GM12872 (cell line): Measurements from ENCODE around the gene PARVA.

Source experiments
- TF ChIP-seq, protein P1 (sequence below): IDR thresholded peaks from 3 replicates; pipeline ENCODE4 v1.5.1; 2011; ENCODE audit warnings: low read depth, mild to moderate bottlenecking, low read length, moderate library complexity; ENCODE audit not compliant: insufficient read depth

PARVA gene

DNA sequence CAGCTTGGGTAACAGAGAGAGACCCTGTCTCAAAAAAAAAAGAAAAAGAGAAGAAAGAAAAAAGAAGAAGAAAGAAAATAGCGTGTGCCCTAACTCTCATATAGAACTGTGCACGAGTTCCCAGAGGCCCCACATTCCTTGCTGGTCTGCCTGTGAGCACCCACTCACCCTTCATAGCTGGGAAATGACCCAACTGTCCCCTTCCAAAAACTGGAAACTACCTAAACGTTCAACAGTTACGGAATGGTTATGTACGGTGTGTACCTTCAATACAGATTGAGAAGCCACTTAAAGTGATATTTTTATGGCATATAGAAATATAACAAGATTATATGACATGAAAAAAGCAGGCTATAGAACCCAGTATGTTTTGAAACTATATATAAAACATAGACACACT lies 82.0 kb downstream of the PARVA start:
- TF ChIP-seq, protein P1, sequence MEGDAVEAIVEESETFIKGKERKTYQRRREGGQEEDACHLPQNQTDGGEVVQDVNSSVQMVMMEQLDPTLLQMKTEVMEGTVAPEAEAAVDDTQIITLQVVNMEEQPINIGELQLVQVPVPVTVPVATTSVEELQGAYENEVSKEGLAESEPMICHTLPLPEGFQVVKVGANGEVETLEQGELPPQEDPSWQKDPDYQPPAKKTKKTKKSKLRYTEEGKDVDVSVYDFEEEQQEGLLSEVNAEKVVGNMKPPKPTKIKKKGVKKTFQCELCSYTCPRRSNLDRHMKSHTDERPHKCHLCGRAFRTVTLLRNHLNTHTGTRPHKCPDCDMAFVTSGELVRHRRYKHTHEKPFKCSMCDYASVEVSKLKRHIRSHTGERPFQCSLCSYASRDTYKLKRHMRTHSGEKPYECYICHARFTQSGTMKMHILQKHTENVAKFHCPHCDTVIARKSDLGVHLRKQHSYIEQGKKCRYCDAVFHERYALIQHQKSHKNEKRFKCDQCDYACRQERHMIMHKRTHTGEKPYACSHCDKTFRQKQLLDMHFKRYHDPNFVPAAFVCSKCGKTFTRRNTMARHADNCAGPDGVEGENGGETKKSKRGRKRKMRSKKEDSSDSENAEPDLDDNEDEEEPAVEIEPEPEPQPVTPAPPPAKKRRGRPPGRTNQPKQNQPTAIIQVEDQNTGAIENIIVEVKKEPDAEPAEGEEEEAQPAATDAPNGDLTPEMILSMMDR: no peak

DNA sequence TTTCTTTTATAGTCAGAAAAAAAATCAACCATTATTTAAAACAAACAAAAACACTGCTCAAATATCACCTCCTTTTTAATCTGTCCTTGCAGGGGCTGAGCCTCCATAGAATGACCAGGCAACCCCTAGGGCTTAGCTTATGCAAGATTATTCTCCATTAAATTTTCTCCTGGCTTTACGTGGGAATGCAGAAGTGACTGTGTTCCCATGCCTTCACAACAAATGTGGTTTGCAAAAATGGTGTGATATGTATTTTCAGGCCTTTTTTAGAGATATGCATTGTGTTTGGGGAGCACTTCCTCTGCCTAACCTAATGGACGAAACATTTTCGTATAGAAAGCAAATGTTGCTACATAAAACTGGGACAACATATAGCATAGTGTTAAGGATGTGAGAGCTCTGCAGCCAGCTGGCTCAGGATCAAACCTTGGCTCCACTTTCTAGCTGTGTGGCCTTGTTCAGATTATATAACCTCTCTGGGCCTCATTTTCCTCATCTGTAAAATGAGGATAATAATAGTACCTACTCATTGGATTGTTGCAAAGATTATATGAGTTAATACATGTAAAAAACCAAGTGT lies 82.6 kb downstream of the PARVA start:
- TF ChIP-seq, protein P1: no peak

DNA sequence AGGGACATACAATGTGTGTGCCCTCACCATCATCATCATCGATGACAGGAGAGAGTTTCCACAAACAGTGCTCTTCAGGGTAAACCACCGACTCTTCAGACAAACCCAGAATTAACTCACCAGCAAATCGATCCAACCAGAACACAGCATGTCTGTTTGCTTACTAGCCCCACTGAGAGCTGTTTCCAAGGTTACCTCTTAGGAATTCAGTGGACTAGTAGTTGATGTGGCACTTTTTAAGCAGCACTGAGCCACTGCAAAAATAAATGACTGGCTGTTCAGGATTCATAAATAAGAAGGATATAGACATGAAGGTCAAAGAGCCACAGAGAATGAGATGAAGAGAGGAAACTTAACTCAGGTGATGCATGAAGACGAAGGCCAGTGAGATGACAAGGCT lies 83.1 kb downstream of the PARVA start:
- TF ChIP-seq, protein P1: no peak

DNA sequence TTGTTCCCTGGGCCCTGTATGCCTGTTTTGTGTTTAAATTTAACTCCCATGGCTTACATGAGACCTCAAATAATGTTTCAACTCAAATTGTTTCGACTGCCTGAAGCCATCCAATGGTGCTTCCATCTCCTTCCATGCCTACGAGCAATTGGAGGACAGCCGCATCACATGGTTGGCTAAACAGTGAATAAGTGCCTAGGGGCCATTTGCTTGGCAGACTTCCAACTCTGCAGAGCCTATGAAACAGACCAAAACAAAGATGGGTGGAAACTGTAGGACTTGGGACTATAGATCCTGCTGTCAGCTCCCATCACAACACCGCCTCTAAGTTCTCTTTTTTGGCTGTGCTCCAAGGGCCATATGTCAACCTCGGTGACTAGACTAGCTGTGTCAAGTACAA lies 84.1 kb downstream of the PARVA start:
- TF ChIP-seq, protein P1: no peak

DNA sequence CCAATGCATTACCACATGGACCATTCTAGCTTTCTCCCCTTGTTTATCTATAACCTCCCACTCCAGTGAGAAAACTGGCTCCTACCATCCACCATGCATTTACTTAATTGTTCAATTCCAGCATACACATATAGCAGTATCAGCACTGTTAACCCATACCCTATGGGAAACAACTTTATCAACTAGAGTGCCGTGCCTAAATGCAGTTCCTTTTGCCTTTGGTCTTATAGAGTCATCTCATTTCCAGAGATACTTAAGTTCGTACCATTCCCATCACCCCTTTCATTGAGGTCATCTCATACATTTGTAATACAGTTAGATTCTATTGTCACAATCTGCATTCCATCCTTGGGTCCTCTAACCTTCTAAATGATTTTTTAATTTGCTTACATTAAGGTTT lies 86.9 kb downstream of the PARVA start:
- TF ChIP-seq, protein P1: no peak

DNA sequence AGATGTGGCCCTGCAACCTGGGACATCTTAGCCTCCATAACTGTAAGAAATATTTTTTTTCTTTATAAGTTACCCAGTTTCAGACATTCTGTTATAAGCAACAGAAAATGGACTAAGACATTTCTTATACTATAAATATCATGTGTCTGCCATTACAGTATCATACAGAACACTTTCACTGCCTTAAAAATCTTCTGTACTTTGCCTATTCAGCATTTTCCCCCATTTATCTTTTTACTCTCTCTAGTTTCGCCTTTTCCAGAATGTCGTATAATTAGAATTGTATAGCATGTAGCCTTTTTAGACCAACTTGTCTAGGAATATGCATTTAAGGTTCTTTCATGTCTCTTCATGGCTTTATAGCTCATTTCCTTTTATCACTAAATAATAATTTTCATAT lies 88.0 kb downstream of the PARVA start:
- TF ChIP-seq, protein P1: no peak

DNA sequence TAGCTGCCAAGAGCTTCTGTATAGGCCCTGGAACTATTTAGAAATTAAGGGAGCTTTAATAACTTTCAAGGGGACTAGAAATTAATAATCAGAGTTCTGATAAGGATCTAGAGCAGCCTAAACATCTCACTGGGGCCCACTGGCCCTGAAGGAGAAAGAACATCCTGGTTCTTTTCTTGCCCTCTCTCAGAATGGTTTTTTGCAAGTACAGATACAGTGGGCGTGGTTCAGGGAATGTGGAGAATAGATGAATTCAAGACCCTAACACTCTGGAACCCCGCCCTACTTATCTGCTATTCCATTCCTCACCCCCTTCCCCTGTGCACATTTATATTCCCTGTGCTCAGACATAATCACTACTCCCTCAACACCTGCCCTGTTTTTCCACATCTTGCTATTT lies 90.2 kb downstream of the PARVA start:
- TF ChIP-seq, protein P1: no peak
